ENCODE results near the gene COX20. TPM values are rescaled to one million over a fixed set of nuclear protein-coding genes. Genes with fewer than 3 reads are reported as not detected.

COX20 gene
- total and polyA plus RNA-seq, 2 donors (not counting 3 experiments of a cell fraction or from before 2014, with no cell fraction given) = 17.1 to 30.2 TPM

DNA sequence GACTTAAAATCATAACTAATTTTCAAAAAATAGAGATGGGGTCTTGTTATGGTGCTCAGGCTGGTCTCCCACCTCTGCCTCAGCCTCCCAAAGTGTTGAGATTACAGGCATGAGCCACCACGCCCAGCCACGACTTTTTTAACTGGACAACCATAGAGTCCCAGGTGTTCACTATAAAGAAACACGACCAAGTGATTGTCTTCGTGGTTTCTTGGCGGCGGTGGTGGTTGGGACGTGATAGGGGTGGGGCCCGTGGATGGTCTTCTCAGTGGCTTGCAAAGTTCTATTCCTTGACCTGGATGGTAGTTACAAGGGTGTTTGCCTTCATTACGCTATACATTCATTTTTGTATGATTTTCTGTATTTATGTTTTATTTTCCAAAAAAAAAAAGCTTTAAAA, 34.6 kb upstream of the COX20 start:
- H3K4me3 ChIP-seq (replicated peaks in 1 of 3; ENCODE audit: insufficient read depth in 1 of 3, low read depth in 1 of 3, low read length in 3 of 3) = no peak overlapping the region
- intact Hi-C loops (cut with micrococcal nuclease) = loop anchor here (1.0 kb wide), 2 partner anchors 34 to 241 kb away; partner anchors contain the start of gene COX20
- dilution Hi-C loops (cut with MboI; ENCODE audit: extremely low pct_ligation_motif_present, low sequenced_read_pairs) = no loop called here
- H3K9me1 ChIP-seq (replicated peaks; ENCODE audit: control insufficient read depth, extremely low read depth, insufficient read depth, low read length) = no peaks in the 10 kb centered on the region
- no peaks in the 10 kb centered on the region for H3K4me1 ChIP-seq (ENCODE audit: control insufficient read depth, extremely low read depth, insufficient read depth, low read length)
- no peak overlapping the region for H3K4me2 ChIP-seq (ENCODE audit: insufficient read depth, low read length)
- no peaks in the 10 kb centered on the region for H3K79me2 ChIP-seq (ENCODE audit: control insufficient read depth, insufficient read depth, low read length)
- POLR2A ChIA-PET = no interaction called here
- TF ChIP-seq CTCF (IDR thresholded peaks at IDR 0.05; ENCODE audit: extremely low read depth in 1 of 2, insufficient read depth in 1 of 2, low read depth in 1 of 2, low read length in 2 of 2) (no peak), POLR2A (IDR thresholded peaks at IDR 0.05; ENCODE audit: low read depth, low read length) (no peak), JUN (IDR thresholded peaks at IDR 0.05; ENCODE audit: borderline replicate concordance, insufficient read depth, insufficient read length, low read depth) (no peak), EZH2 (IDR thresholded peaks at IDR 0.05; ENCODE audit: borderline replicate concordance, low read depth, low read length, severe bottlenecking) (no peak), GATA2 (IDR thresholded peaks at IDR 0.05; ENCODE audit: insufficient read depth, insufficient read length, low read depth, low read length) (no peak), FOS (IDR thresholded peaks at IDR 0.05; ENCODE audit: borderline replicate concordance, insufficient read depth, low read length) (no peak), POLR2AphosphoS5 (IDR thresholded peaks at IDR 0.05; ENCODE audit: insufficient read depth, low read depth, low read length) (no peak), MYC (IDR thresholded peaks at IDR 0.05; ENCODE audit: low read depth, low read length) (no peak)
- TF ChIP-seq, protein P1, sequence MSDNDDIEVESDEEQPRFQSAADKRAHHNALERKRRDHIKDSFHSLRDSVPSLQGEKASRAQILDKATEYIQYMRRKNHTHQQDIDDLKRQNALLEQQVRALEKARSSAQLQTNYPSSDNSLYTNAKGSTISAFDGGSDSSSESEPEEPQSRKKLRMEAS (IDR thresholded peaks at IDR 0.05; ENCODE audit: insufficient read depth, insufficient read length) = no peak
- no peaks in the 10 kb centered on the region for H3K9me3 ChIP-seq (replicated peaks; ENCODE audit: control insufficient read depth, insufficient read depth, low read length)
- no peaks in the 10 kb centered on the region for H3K27me3 ChIP-seq (ENCODE audit: control insufficient read depth in 2 of 2, insufficient read depth in 2 of 2, low read length in 2 of 2)
- no peaks in the 10 kb centered on the region for H3K36me3 ChIP-seq (ENCODE audit: control insufficient read depth in 2 of 2, extremely low read depth in 1 of 2, insufficient read depth in 2 of 2, low read length in 2 of 2)
- no peak overlapping the region for H2AFZ ChIP-seq (ENCODE audit: low read depth, low read length)
- DNase-seq (ENCODE audit: low read depth, low spot score) = no peak
- BruUV-seq (replicated peaks) = no TSS peak
- H3K9ac ChIP-seq (replicated peaks; ENCODE audit: extremely low read depth, insufficient read depth, low read length) = no peak overlapping the region
- H4K20me1 ChIP-seq (replicated peaks; ENCODE audit: control insufficient read depth, extremely low read depth, insufficient read depth, low read length) = no peaks in the 10 kb centered on the region
- CTCF ChIA-PET = interaction anchor here (0.6 to 5.6 kb wide), 11 partner anchors 10 to 249 kb away, joined by 3 to 131 read pairs (median 5); partner anchors contain the start of gene COX20
- no peak for FAIRE-seq
- no peak overlapping the region for H3K27ac ChIP-seq (ENCODE audit: insufficient read depth, low read depth, low read length)
